T-helper 17 cell (primary cell): ENCODE data around the gene ZNF441. TPM values are rescaled to one million over a fixed set of nuclear protein-coding genes. Genes with fewer than 3 reads are reported as not detected.

Experiments
- ATAC-seq: fragments of 150-1000 bp; cut with Tn5 transposase; 2 replicates; pipeline ENCODE4 v1.10.0; 2021; ENCODE audit warnings: mild to moderate bottlenecking, moderate library complexity
- DNase-seq, 3 donors: peaks; one replicate each; pipeline versions ENCODE4 v3.0.0 to v3.0.0-alpha.2; 2020 to 2021
- H3K9me3 ChIP-seq: one replicate; pipeline ENCODE4 v1.7.0; 2013; ENCODE audit warnings: low read length, mild to moderate bottlenecking; ENCODE audit not compliant: control insufficient read depth, poor library complexity, severe bottlenecking
- H3K27ac Mint-ChIP-seq: one replicate; pipeline ENCODE4 v1.8.0; 2022; ENCODE audit warnings: mild to moderate bottlenecking, moderate library complexity, mixed read lengths
- H3K27me3 Mint-ChIP-seq: one replicate; pipeline ENCODE4 v1.8.0; 2022; ENCODE audit warnings: mixed read lengths
- H3K36me3 Mint-ChIP-seq: one replicate; pipeline ENCODE4 v1.8.0; 2022; ENCODE audit warnings: low read depth, mixed read lengths
- H3K4me1 Mint-ChIP-seq: one replicate; pipeline ENCODE4 v1.8.0; 2022; ENCODE audit warnings: mild to moderate bottlenecking, mixed read lengths
- H3K4me3 Mint-ChIP-seq: one replicate; pipeline ENCODE4 v1.8.0; 2022; ENCODE audit warnings: mild to moderate bottlenecking, moderate library complexity, mixed read lengths
- total RNA-seq, 4 donors: library from RNA in 2 of 4; stranded (reverse) in 2 of 4; gene quantifications; one replicate each; pipeline ENCODE4 v1.2.3 and lab custom pipeline; 2022 to 2026

ZNF441 gene
- total RNA-seq (1 to 10 TPM; 3.3 to 4.6 TPM), total RNA-seq (lab: John Stamatoyannopoulos, UW) (9.6 to 33.8 reads per million in 2 donors)

GRCh38 chr19:11766597-11767591 lies at the start of gene ZNF441:
Gene ZNF441, plus strand, starts transcription at chr19:11767000. Its CDS starts 194 bp downstream, at chr19:11767194.
- H3K4me3 Mint-ChIP-seq, result peak within 1 kb of the TSS; percentile 95
- H3K27me3 Mint-ChIP-seq, result no peaks in the 10 kb centered on the region
- H3K4me1 Mint-ChIP-seq, result peaks cover 11% of the 10 kb centered on the region
- H3K36me3 Mint-ChIP-seq, result peaks cover 5% of the 10 kb centered on the region
- peak; percentile 67 to 80 (median 69) for DNase-seq
- ATAC-seq, result peak; percentile 97
- peak within 1 kb of the TSS; percentile 70 for H3K27ac Mint-ChIP-seq
- peaks cover 4% of the 10 kb centered on the region for H3K9me3 ChIP-seq

- H3K9me3 ChIP-seq, result peaks cover 33% of the 10 kb centered on the region
- DNase-seq (no peak), ATAC-seq (no peak)
- no peak overlapping the region for H3K4me3 Mint-ChIP-seq
- H3K4me1 Mint-ChIP-seq, result no peaks in the 10 kb centered on the region
- no peak overlapping the region for H3K27ac Mint-ChIP-seq
- H3K27me3 Mint-ChIP-seq, result no peaks in the 10 kb centered on the region
- peaks cover 11% of the 10 kb centered on the region for H3K36me3 Mint-ChIP-seq
These were observed 45.1 kb upstream of the ZNF441 start for GRCh38 chr19:11721681-11722080.

- DNase-seq (no peak), ATAC-seq (no peak)
- peaks cover 11% of the 10 kb centered on the region for H3K36me3 Mint-ChIP-seq
- no peak overlapping the region for H3K4me3 Mint-ChIP-seq
- H3K27ac Mint-ChIP-seq, result no peak overlapping the region
- H3K27me3 Mint-ChIP-seq, result no peaks in the 10 kb centered on the region
- no peaks in the 10 kb centered on the region for H3K4me1 Mint-ChIP-seq
- H3K9me3 ChIP-seq, result peaks cover 35% of the 10 kb centered on the region
These were observed 44.4 kb upstream of the ZNF441 start for GRCh38 chr19:11722414-11722813.

GRCh38 chr19:11729586-11729985 lies 37.2 kb upstream of the ZNF441 start:
- Mint-ChIP-seq H3K27me3 (no peaks in the 10 kb centered on the region), H3K36me3 (peaks cover 2% of the 10 kb centered on the region), H3K4me1 (no peaks in the 10 kb centered on the region), H3K27ac (no peak overlapping the region), H3K4me3 (no peak overlapping the region)
- DNase-seq (no peak), ATAC-seq (no peak)
- H3K9me3 ChIP-seq, result peaks cover 10% of the 10 kb centered on the region

GRCh38 chr19:11735375-11735774 lies 31.4 kb upstream of the ZNF441 start:
- Mint-ChIP-seq H3K27me3 (no peaks in the 10 kb centered on the region), H3K36me3 (peaks cover 3% of the 10 kb centered on the region), H3K4me1 (peaks cover 14% of the 10 kb centered on the region), H3K4me3 (no peak overlapping the region), H3K27ac (no peak overlapping the region)
- ATAC-seq, result no peak
- H3K9me3 ChIP-seq, result no peaks in the 10 kb centered on the region
- DNase-seq, result no peak

GRCh38 chr19:11736696-11737095 lies 30.1 kb upstream of the ZNF441 start:
- no peaks in the 10 kb centered on the region for H3K9me3 ChIP-seq
- no peak for DNase-seq
- H3K4me1 Mint-ChIP-seq, result peaks cover 14% of the 10 kb centered on the region
- peak overlapping the region; percentile 99 for H3K4me3 Mint-ChIP-seq
- no peak for ATAC-seq
- no peak overlapping the region for H3K27ac Mint-ChIP-seq
- H3K36me3 Mint-ChIP-seq, result peaks cover 3% of the 10 kb centered on the region
- no peaks in the 10 kb centered on the region for H3K27me3 Mint-ChIP-seq

- H3K27ac Mint-ChIP-seq, result peak overlapping the region; percentile 79
- H3K4me1 Mint-ChIP-seq, result peaks cover 14% of the 10 kb centered on the region
- H3K9me3 ChIP-seq, result no peaks in the 10 kb centered on the region
- DNase-seq (peak in 2 of 3 donors; percentile 12 to 16), ATAC-seq (peak; percentile 55)
- peak overlapping the region; percentile 99 for H3K4me3 Mint-ChIP-seq
- peaks cover 5% of the 10 kb centered on the region for H3K36me3 Mint-ChIP-seq
- H3K27me3 Mint-ChIP-seq, result peaks cover 10% of the 10 kb centered on the region
These were observed 28.6 kb upstream of the ZNF441 start for GRCh38 chr19:11737964-11738745.

GRCh38 chr19:11738746-11739620 lies 27.8 kb upstream of the ZNF441 start, which contains the start of gene ZNF823:
Gene ZNF823, minus strand, starts transcription at chr19:11738946. Its CDS starts 127 bp downstream, at chr19:11738819.
- H3K4me3 Mint-ChIP-seq, result peak within 1 kb of the TSS; percentile 99

GRCh38 chr19:11745869-11746268 lies 20.9 kb upstream of the ZNF441 start:
- H3K9me3 ChIP-seq, result no peaks in the 10 kb centered on the region
- DNase-seq (no peak), ATAC-seq (no peak)
- Mint-ChIP-seq H3K4me3 (no peak overlapping the region), H3K27me3 (peaks cover 10% of the 10 kb centered on the region), H3K4me1 (no peaks in the 10 kb centered on the region), H3K36me3 (peaks cover 2% of the 10 kb centered on the region), H3K27ac (no peak overlapping the region)

More at GRCh38 chr19:11738746-11739620, 27.8 kb upstream of the ZNF441 start, which contains the start of gene ZNF823:
- DNase-seq, result peak; percentile 76 to 90 (median 88)
- H3K4me1 Mint-ChIP-seq, result peaks cover 14% of the 10 kb centered on the region
- peak; percentile 100 for ATAC-seq
- H3K27ac Mint-ChIP-seq, result peak within 1 kb of the TSS; percentile 79
- peaks cover 10% of the 10 kb centered on the region for H3K27me3 Mint-ChIP-seq
- peaks cover 5% of the 10 kb centered on the region for H3K36me3 Mint-ChIP-seq
- no peaks in the 10 kb centered on the region for H3K9me3 ChIP-seq

GRCh38 chr19:11747277-11747676 lies 19.5 kb upstream of the ZNF441 start:
- Mint-ChIP-seq H3K27me3 (peaks cover 9% of the 10 kb centered on the region), H3K4me1 (no peaks in the 10 kb centered on the region), H3K36me3 (peaks cover 2% of the 10 kb centered on the region), H3K4me3 (no peak overlapping the region), H3K27ac (no peak overlapping the region)
- ATAC-seq (no peak), DNase-seq (no peak)
- no peaks in the 10 kb centered on the region for H3K9me3 ChIP-seq

GRCh38 chr19:11749751-11750150 lies 17.0 kb upstream of the ZNF441 start:
- no peaks in the 10 kb centered on the region for H3K9me3 ChIP-seq
- H3K4me1 Mint-ChIP-seq, result no peaks in the 10 kb centered on the region
- no peak overlapping the region for H3K27ac Mint-ChIP-seq
- no peak for ATAC-seq
- H3K4me3 Mint-ChIP-seq, result no peak overlapping the region
- no peaks in the 10 kb centered on the region for H3K36me3 Mint-ChIP-seq
- H3K27me3 Mint-ChIP-seq, result no peaks in the 10 kb centered on the region
- no peak for DNase-seq

- DNase-seq, result no peak
- H3K4me3 Mint-ChIP-seq, result no peak overlapping the region
- no peaks in the 10 kb centered on the region for H3K27me3 Mint-ChIP-seq
- ATAC-seq, result no peak
- no peak overlapping the region for H3K27ac Mint-ChIP-seq
- no peaks in the 10 kb centered on the region for H3K9me3 ChIP-seq
- no peaks in the 10 kb centered on the region for H3K36me3 Mint-ChIP-seq
- H3K4me1 Mint-ChIP-seq, result no peaks in the 10 kb centered on the region
These were observed 14.5 kb upstream of the ZNF441 start for GRCh38 chr19:11752244-11752736.
